ENCODE measurements around the gene CYP4F22.
"Not testable (repeated sequence)": the region's sequence is repeated elsewhere in the genome, so short reads cannot be mapped to it uniquely, and the experiment has no call there.

CYP4F22 gene

GRCh38 chr19:15475169-15475568, 33.2 kb upstream of the CYP4F22 start:
- Histone ChIP-seq H3K4me1 (ENCODE audit: control insufficient read depth, insufficient read depth, low read length) (no peaks in the 10 kb centered on the region), H3K4me3 (ENCODE audit: low read length) (no peak overlapping the region), H3K27ac (ENCODE audit: low read depth, low read length) (no peak overlapping the region), H3K36me3 (ENCODE audit: control insufficient read depth, insufficient read depth, low read length) (no peaks in the 10 kb centered on the region), H3K9ac (ENCODE audit: low read length) (no peak overlapping the region), H3K27me3 (ENCODE audit: control insufficient read depth, insufficient read depth, low read length) (no peaks in the 10 kb centered on the region)

- Histone ChIP-seq H3K9ac (ENCODE audit: low read length) (no peak overlapping the region), H3K27me3 (ENCODE audit: control insufficient read depth, insufficient read depth, low read length) (no peaks in the 10 kb centered on the region), H3K4me3 (ENCODE audit: low read length) (no peak overlapping the region), H3K27ac (ENCODE audit: low read depth, low read length) (no peak overlapping the region), H3K36me3 (ENCODE audit: control insufficient read depth, insufficient read depth, low read length) (no peaks in the 10 kb centered on the region), H3K4me1 (ENCODE audit: control insufficient read depth, insufficient read depth, low read length) (no peaks in the 10 kb centered on the region)
These were observed 32.7 kb upstream of the CYP4F22 start for GRCh38 chr19:15475611-15476010.

- Histone ChIP-seq H3K36me3 (ENCODE audit: control insufficient read depth, insufficient read depth, low read length) (no peaks in the 10 kb centered on the region), H3K9ac (ENCODE audit: low read length) (no peak overlapping the region), H3K27me3 (ENCODE audit: control insufficient read depth, insufficient read depth, low read length) (no peaks in the 10 kb centered on the region), H3K27ac (ENCODE audit: low read depth, low read length) (no peak overlapping the region), H3K4me3 (ENCODE audit: low read length) (no peak overlapping the region), H3K4me1 (ENCODE audit: control insufficient read depth, insufficient read depth, low read length) (no peaks in the 10 kb centered on the region)
These were observed 32.0 kb upstream of the CYP4F22 start for GRCh38 chr19:15476325-15476724.

GRCh38 chr19:15479391-15480345, 28.7 kb upstream of the CYP4F22 start, which contains the start of gene PGLYRP2:
Gene PGLYRP2 (minus strand): TSS chr19:15479501. CDS start chr19:15479371, 130 bp downstream.
- no peaks in the 10 kb centered on the region for H3K36me3 ChIP-seq (ENCODE audit: control insufficient read depth, insufficient read depth, low read length)
- H3K27me3 ChIP-seq (ENCODE audit: control insufficient read depth, insufficient read depth, low read length): no peaks in the 10 kb centered on the region
- H3K9ac ChIP-seq (ENCODE audit: low read length): no peak within 1 kb of the TSS
- H3K4me3 ChIP-seq (ENCODE audit: low read length): no peak within 1 kb of the TSS
- no peak within 1 kb of the TSS for H3K27ac ChIP-seq (ENCODE audit: low read depth, low read length)
- no peaks in the 10 kb centered on the region for H3K4me1 ChIP-seq (ENCODE audit: control insufficient read depth, insufficient read depth, low read length)

GRCh38 chr19:15480996-15481395, 27.3 kb upstream of the CYP4F22 start:
- H3K27ac ChIP-seq (ENCODE audit: low read depth, low read length); H3K9ac ChIP-seq (ENCODE audit: low read length); H3K36me3 ChIP-seq (ENCODE audit: control insufficient read depth, insufficient read depth, low read length); H3K4me3 ChIP-seq (ENCODE audit: low read length); H3K27me3 ChIP-seq (ENCODE audit: control insufficient read depth, insufficient read depth, low read length); H3K4me1 ChIP-seq (ENCODE audit: control insufficient read depth, insufficient read depth, low read length): not testable (repeated sequence)

- H3K4me1 ChIP-seq (ENCODE audit: control insufficient read depth, insufficient read depth, low read length); H3K4me3 ChIP-seq (ENCODE audit: low read length); H3K27ac ChIP-seq (ENCODE audit: low read depth, low read length); H3K27me3 ChIP-seq (ENCODE audit: control insufficient read depth, insufficient read depth, low read length); H3K9ac ChIP-seq (ENCODE audit: low read length); H3K36me3 ChIP-seq (ENCODE audit: control insufficient read depth, insufficient read depth, low read length): not testable (repeated sequence)
These were observed 22.6 kb upstream of the CYP4F22 start for GRCh38 chr19:15485768-15486167.

- Histone ChIP-seq H3K9ac (ENCODE audit: low read length) (no peak overlapping the region), H3K27me3 (ENCODE audit: control insufficient read depth, insufficient read depth, low read length) (no peaks in the 10 kb centered on the region), H3K36me3 (ENCODE audit: control insufficient read depth, insufficient read depth, low read length) (no peaks in the 10 kb centered on the region), H3K4me3 (ENCODE audit: low read length) (no peak overlapping the region), H3K27ac (ENCODE audit: low read depth, low read length) (no peak overlapping the region), H3K4me1 (ENCODE audit: control insufficient read depth, insufficient read depth, low read length) (no peaks in the 10 kb centered on the region)
These were observed 21.3 kb upstream of the CYP4F22 start for GRCh38 chr19:15487038-15487437.

GRCh38 chr19:15488489-15489226, 19.7 kb upstream of the CYP4F22 start:
- Histone ChIP-seq H3K27me3 (ENCODE audit: control insufficient read depth, insufficient read depth, low read length) (no peaks in the 10 kb centered on the region), H3K4me1 (ENCODE audit: control insufficient read depth, insufficient read depth, low read length) (no peaks in the 10 kb centered on the region), H3K36me3 (ENCODE audit: control insufficient read depth, insufficient read depth, low read length) (no peaks in the 10 kb centered on the region), H3K9ac (ENCODE audit: low read length) (no peak overlapping the region), H3K27ac (ENCODE audit: low read depth, low read length) (no peak overlapping the region), H3K4me3 (ENCODE audit: low read length) (no peak overlapping the region)

GRCh38 chr19:15495151-15495550, 13.2 kb upstream of the CYP4F22 start:
- no peaks in the 10 kb centered on the region for H3K36me3 ChIP-seq (ENCODE audit: control insufficient read depth, insufficient read depth, low read length)
- H3K27me3 ChIP-seq (ENCODE audit: control insufficient read depth, insufficient read depth, low read length): no peaks in the 10 kb centered on the region
- no peak overlapping the region for H3K27ac ChIP-seq (ENCODE audit: low read depth, low read length)
- H3K4me3 ChIP-seq (ENCODE audit: low read length): no peak overlapping the region
- no peaks in the 10 kb centered on the region for H3K4me1 ChIP-seq (ENCODE audit: control insufficient read depth, insufficient read depth, low read length)
- H3K9ac ChIP-seq (ENCODE audit: low read length): no peak overlapping the region

GRCh38 chr19:15498156-15498858, 10.0 kb upstream of the CYP4F22 start:
- Histone ChIP-seq H3K36me3 (ENCODE audit: control insufficient read depth, insufficient read depth, low read length) (no peaks in the 10 kb centered on the region), H3K4me3 (ENCODE audit: low read length) (no peak overlapping the region), H3K4me1 (ENCODE audit: control insufficient read depth, insufficient read depth, low read length) (no peaks in the 10 kb centered on the region), H3K27me3 (ENCODE audit: control insufficient read depth, insufficient read depth, low read length) (no peaks in the 10 kb centered on the region), H3K27ac (ENCODE audit: low read depth, low read length) (no peak overlapping the region), H3K9ac (ENCODE audit: low read length) (no peak overlapping the region)

- Histone ChIP-seq H3K4me1 (ENCODE audit: control insufficient read depth, insufficient read depth, low read length) (no peaks in the 10 kb centered on the region), H3K27ac (ENCODE audit: low read depth, low read length) (no peak overlapping the region), H3K27me3 (ENCODE audit: control insufficient read depth, insufficient read depth, low read length) (no peaks in the 10 kb centered on the region), H3K9ac (ENCODE audit: low read length) (no peak overlapping the region), H3K4me3 (ENCODE audit: low read length) (no peak overlapping the region), H3K36me3 (ENCODE audit: control insufficient read depth, insufficient read depth, low read length) (no peaks in the 10 kb centered on the region)
These were observed 9.4 kb upstream of the CYP4F22 start for GRCh38 chr19:15498910-15499309.

- Histone ChIP-seq H3K9ac (ENCODE audit: low read length) (no peak overlapping the region), H3K4me3 (ENCODE audit: low read length) (no peak overlapping the region), H3K27ac (ENCODE audit: low read depth, low read length) (no peak overlapping the region), H3K36me3 (ENCODE audit: control insufficient read depth, insufficient read depth, low read length) (no peaks in the 10 kb centered on the region), H3K4me1 (ENCODE audit: control insufficient read depth, insufficient read depth, low read length) (no peaks in the 10 kb centered on the region), H3K27me3 (ENCODE audit: control insufficient read depth, insufficient read depth, low read length) (no peaks in the 10 kb centered on the region)
These were observed 6.7 kb upstream of the CYP4F22 start for GRCh38 chr19:15501596-15501995.

All from rectal smooth muscle tissue (tissue), 1 donor.